ENCODE measurements around the gene FUT6.

DNA sequence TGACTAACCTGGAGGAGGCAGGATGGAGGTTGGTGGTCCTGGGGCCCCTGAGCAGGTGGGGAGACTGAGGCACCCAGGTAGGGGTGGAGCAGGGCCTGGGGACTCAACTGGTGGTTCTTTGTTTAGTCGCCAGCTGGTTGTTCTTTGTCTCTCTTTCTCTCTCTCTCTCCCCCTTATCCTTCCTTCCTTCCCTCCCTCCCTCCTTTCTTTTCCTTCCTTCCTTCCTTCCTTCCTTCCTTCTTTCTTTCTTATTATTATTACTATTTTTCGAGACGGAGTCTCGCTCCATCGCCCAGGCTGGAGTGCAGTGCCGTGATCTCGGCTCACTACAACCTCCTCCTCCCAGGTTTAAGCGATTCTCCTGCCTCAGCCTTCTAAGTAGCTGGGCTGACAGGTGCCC is 41.3 kb downstream of the FUT6 start:
- TF ChIP-seq YY1 (IDR thresholded peaks at IDR 0.05; ENCODE audit: insufficient read depth, insufficient read length) (no peak), SUZ12 (IDR thresholded peaks at IDR 0.05; ENCODE audit: extremely low read depth, insufficient read depth, insufficient read length) (no peak)
